AG09309 (cell line): Measurements from ENCODE around the gene RFWD3.
A peak's percentile ranks its signal among the peaks of the same experiment; 100 is the strongest.

Experiments
- DNase-seq: peaks from one replicate; pipeline ENCODE4 v3.0.0-alpha.2; 2010; ENCODE audit warnings: low read depth
- H3K4me3 ChIP-seq: 2 replicates; pipeline ENCODE4 v1.5.1; 2011; ENCODE audit warnings: mild to moderate bottlenecking, low read depth, low read length, moderate library complexity; ENCODE audit not compliant: control insufficient read depth
- CTCF ChIP-seq: IDR thresholded peaks from 2 replicates; pipeline ENCODE4 v1.5.1; 2011; ENCODE audit warnings: mild to moderate bottlenecking, low read depth, low read length, inconsistent platforms; ENCODE audit not compliant: insufficient read depth, control insufficient read depth; ENCODE audit errors: missing control alignments

Gene RFWD3

GRCh38 chr16:74667255-74667700 is 601 bp upstream of the RFWD3 start:
- no peak for TF ChIP-seq CTCF
- DNase-seq = no peak
- peak overlapping the region; percentile 35 for H3K4me3 ChIP-seq

DNA sequence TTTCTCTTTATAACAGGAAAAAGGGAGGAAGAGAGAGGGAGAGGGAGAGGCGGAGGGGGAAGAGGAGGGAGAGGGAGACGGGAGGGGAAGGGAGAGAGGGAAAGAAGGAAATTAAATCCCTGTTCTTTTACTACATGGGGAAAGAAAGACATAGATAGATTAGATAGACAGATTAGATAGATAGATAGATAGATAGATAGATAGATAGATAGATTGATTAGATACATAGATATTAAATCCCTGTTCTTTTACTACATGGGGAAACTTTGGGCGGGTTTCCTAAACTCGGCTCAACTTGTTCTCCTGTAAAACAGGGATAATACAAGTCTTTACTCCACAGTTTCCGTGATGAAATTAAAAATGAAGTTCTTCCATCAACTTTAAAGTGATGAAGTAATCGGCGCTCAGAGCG is 661 bp downstream of the RFWD3 start:
- H3K4me3 ChIP-seq = peak overlapping the region; percentile 89
- DNase-seq = no peak
- TF ChIP-seq CTCF = no peak

GRCh38 chr16:74661064-74661463 is 5.6 kb downstream of the RFWD3 start:
- TF ChIP-seq CTCF = no peak
- no peak overlapping the region for H3K4me3 ChIP-seq
- no peak for DNase-seq

DNA sequence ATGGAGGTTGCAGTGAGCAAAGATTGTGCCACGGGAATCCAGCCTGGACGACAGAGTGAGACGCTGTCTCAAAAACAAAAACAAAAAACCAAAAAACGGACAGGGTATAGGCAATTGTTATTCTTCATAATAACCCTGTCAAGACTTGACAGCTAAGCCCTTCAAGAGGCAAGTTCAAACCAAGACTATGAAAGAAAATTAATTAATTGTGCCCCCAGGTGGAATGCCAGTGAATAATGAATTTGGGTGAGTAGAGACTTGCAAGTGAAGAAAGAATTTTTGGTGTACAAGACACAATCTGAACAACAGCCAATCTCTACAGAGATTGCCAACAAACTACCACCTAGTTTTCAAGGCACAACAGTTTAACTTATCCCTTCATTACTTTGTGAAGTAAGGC is 6.3 kb downstream of the RFWD3 start:
- DNase-seq = no peak
- H3K4me3 ChIP-seq = no peak overlapping the region
- no peak for TF ChIP-seq CTCF

DNA sequence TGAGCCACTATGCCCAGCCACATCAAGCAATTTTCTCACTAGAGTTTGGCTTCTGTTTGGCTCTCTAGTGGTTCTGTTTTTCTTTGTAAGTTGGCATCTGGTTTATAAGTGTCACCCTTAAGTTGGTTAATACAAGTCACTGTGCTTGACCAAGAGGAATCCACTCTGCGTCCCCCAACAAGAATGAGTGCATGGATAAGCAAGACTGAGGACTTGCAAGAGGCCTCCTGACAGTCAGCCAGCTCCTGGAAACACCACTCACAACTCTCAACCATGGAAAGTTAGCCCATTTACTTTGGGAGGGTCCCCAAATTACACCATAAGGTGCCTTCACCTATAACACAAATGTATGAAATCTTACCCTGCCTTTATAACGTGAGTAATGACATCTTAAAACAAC is 7.6 kb downstream of the RFWD3 start:
- no peak overlapping the region for H3K4me3 ChIP-seq
- TF ChIP-seq CTCF = no peak
- no peak for DNase-seq

DNA sequence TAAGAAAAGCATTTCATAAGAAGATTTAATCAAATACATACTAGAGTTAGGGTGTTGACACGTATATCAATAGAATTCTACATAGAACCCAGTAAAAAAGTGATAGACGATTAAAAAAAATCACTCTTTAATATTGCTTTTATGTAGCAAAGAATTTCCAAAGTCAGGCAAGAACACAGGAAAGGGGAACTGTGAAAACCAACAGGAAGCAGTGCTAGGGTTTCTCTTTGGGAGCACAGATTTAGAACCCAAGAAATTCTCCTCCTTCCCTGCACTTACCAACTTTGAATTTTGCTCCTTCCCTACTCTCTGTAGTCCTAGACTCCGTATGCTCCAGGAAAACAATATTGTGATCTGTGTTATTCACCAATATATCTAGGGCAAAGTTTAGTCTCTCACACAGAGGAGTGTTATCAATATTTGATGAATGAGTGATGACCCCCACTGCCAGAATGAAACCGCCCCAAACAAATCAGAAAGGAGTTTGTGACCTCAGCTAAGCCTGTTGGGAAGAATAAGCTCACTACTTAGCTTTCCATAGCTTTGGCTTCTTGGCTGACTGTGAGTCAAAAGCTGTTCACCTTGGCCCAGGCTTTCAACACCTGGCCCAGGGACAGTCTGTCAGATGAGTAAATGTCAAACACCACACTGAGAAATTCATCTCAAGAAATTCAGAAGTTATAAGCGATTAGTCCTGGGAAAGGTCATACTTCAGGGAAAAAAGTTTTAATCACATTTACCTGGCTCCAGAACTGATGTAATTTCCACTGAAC is 8.6 kb downstream of the RFWD3 start:
- no peak overlapping the region for H3K4me3 ChIP-seq
- no peak for TF ChIP-seq CTCF

More for the DNA sequence above, 8.6 kb downstream of the RFWD3 start:
- DNase-seq = no peak
